Kidney epithelial cell (primary cell): ENCODE measurements around the gene JMJD7. TPM values are rescaled to one million over a fixed set of nuclear protein-coding genes. Genes with fewer than 3 reads are reported as not detected.

ENCODE experiments used
- DNase-seq: peaks from one replicate; pipeline ENCODE4 v3.0.0-alpha.2; 2010; ENCODE audit warnings: low read depth
- H3K27me3 ChIP-seq: 2 replicates; pipeline ENCODE4 v1.6.0; 2011; ENCODE audit warnings: low read length; ENCODE audit not compliant: control insufficient read depth, insufficient read depth
- H3K36me3 ChIP-seq: 2 replicates; pipeline ENCODE4 v1.5.1; 2011; ENCODE audit warnings: low read length; ENCODE audit not compliant: control insufficient read depth, insufficient read depth
- H3K4me3 ChIP-seq: 2 replicates; pipeline ENCODE4 v1.5.1; 2011; ENCODE audit warnings: low read depth, mild to moderate bottlenecking, control low read depth, low read length
- CTCF ChIP-seq: IDR thresholded peaks from 2 replicates; pipeline ENCODE4 v1.5.1; 2011; ENCODE audit warnings: mild to moderate bottlenecking, moderate library complexity, low read length, control low read depth, inconsistent platforms; ENCODE audit not compliant: insufficient read depth, poor library complexity, severe bottlenecking
- total RNA-seq: library from RNA; depleted of rRNA; stranded (reverse); fragments of >200 nt; gene quantifications from 2 replicates; pipeline ENCODE4 v1.2.3, GENCODE V29; 2015

The JMJD7 gene
- total RNA-seq, 1 donor from 2014 or later: 14.0 TPM

- no peaks in the 10 kb centered on the region for H3K36me3 ChIP-seq
Observed at GRCh38 chr15:41850482-41851166, 22.7 kb downstream of the JMJD7 start.

GRCh38 chr15:41851167-41851523 is 23.3 kb downstream of the JMJD7 start:
- no peak for DNase-seq
- TF ChIP-seq CTCF: no peak
- no peak overlapping the region for H3K4me3 ChIP-seq
- no peaks in the 10 kb centered on the region for H3K36me3 ChIP-seq
- H3K27me3 ChIP-seq: peaks cover 18% of the 10 kb centered on the region

More at GRCh38 chr15:41850482-41851166, 22.7 kb downstream of the JMJD7 start:
- H3K4me3 ChIP-seq: no peak overlapping the region
- no peak for DNase-seq
- no peak for TF ChIP-seq CTCF
- peaks cover 17% of the 10 kb centered on the region for H3K27me3 ChIP-seq

- Histone ChIP-seq H3K36me3 (no peaks in the 10 kb centered on the region), H3K4me3 (no peak overlapping the region), H3K27me3 (peaks cover 19% of the 10 kb centered on the region)
- DNase-seq: no peak
- TF ChIP-seq CTCF: no peak
Observed at GRCh38 chr15:41851755-41852370, 24.0 kb downstream of the JMJD7 start.

GRCh38 chr15:41852736-41853590 is 25.1 kb downstream of the JMJD7 start:
- no peaks in the 10 kb centered on the region for H3K36me3 ChIP-seq
- DNase-seq: no peak
- no peak overlapping the region for H3K4me3 ChIP-seq
- peaks cover 19% of the 10 kb centered on the region for H3K27me3 ChIP-seq
- no peak for TF ChIP-seq CTCF

- Histone ChIP-seq H3K27me3 (peaks cover 19% of the 10 kb centered on the region), H3K4me3 (no peak overlapping the region), H3K36me3 (no peaks in the 10 kb centered on the region)
- no peak for DNase-seq
- TF ChIP-seq CTCF: no peak
Observed at GRCh38 chr15:41853831-41854230, 25.9 kb downstream of the JMJD7 start.
